ENCODE measurements around the gene TJAP1. TPM values are rescaled to one million over a fixed set of nuclear protein-coding genes. Genes with fewer than 3 reads are reported as not detected.

Gene TJAP1
- total and polyA plus RNA-seq, 2 donors (not counting 3 experiments of a cell fraction or from before 2014, with no cell fraction given): 28.4 to 31.8 TPM

DNA sequence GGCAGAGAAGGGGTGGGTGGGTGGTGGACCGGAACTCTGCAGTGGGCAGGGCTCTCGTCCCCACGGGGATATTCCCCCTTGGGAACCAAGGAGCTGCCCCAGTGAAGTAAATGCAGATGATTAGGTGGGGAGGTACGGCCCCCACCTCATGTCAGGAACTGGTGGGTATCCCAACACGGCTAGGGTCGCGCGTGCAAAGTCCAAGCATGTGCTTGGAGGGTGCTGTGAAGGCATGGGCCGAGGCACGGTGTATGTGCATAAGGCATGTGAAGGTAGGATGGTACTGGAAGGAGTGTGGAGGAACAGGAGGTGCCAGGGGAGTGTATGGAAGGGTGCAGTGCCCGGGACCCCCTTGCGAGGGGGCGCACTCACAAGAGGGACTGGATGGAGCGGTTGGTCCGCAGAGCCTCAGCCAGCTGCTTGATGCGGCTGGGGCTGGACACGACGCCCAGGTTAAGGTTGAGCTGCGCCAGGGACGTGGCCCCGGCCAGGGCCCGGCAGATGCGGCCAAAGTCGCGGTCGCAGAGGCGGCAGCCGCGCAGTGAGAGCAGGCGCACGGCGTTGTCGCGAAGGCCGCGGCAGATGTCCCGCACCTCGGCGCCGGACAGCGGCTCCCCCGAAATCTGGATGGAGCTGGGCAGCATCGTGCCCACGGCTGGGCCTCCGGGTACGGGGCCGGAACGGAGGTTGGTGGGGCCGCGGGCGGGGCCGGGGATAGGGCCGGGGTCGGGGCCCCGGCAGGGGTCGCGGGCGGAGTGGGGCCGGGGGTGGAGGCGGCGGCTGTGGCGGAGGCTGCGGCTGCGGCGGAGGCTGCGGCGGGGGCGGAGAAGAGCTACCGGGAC lies 32.0 kb downstream of the TJAP1 start:
- no peak for DNase-seq (ENCODE audit: low read depth, low spot score)
- Histone ChIP-seq H3K9me1 (replicated peaks; ENCODE audit: control insufficient read depth, extremely low read depth, insufficient read depth, low read length) (no peaks in the 10 kb centered on the region), H3K27ac (ENCODE audit: insufficient read depth, low read depth, low read length) (no peak overlapping the region), H2AFZ (ENCODE audit: low read depth, low read length) (peak overlapping the region; percentile 55), H3K36me3 (ENCODE audit: control insufficient read depth in 2 of 2, extremely low read depth in 1 of 2, insufficient read depth in 2 of 2, low read length in 2 of 2) (peaks cover 2 to 33% of the 10 kb centered on the region in 2 experiments), H3K9ac (replicated peaks; ENCODE audit: extremely low read depth, insufficient read depth, low read length) (no peak overlapping the region), H3K9me3 (replicated peaks; ENCODE audit: control insufficient read depth, insufficient read depth, low read length) (no peaks in the 10 kb centered on the region), H3K27me3 (ENCODE audit: control insufficient read depth in 2 of 2, insufficient read depth in 2 of 2, low read length in 2 of 2) (no peaks in the 10 kb centered on the region), H3K79me2 (ENCODE audit: control insufficient read depth, insufficient read depth, low read length) (peaks cover 2% of the 10 kb centered on the region), H3K4me3 (replicated peaks in 1 of 3; ENCODE audit: insufficient read depth in 1 of 3, low read depth in 1 of 3, low read length in 3 of 3) (peak overlapping the region in 2 of 3 experiments; percentile 44 to 54), H3K4me1 (ENCODE audit: control insufficient read depth, extremely low read depth, insufficient read depth, low read length) (peaks cover 7% of the 10 kb centered on the region), H3K4me2 (ENCODE audit: insufficient read depth, low read length) (peak overlapping the region; percentile 56), H4K20me1 (replicated peaks; ENCODE audit: control insufficient read depth, extremely low read depth, insufficient read depth, low read length) (no peaks in the 10 kb centered on the region)
- ChIA-PET POLR2A (interaction anchor here (0.6 to 1.0 kb wide), 3 partner anchors 17 to 288 kb away, joined by 3 to 4 read pairs (median 3); partner anchors contain the start of gene DLK2), CTCF (interaction anchor here (0.5 to 19.0 kb wide), 14 partner anchors 10 to 599 kb away, joined by 3 to 289 read pairs (median 4); partner anchors contain the start of genes DLK2, DNPH1 and ZNF318)
- no peak for FAIRE-seq
- TF ChIP-seq, protein P1, sequence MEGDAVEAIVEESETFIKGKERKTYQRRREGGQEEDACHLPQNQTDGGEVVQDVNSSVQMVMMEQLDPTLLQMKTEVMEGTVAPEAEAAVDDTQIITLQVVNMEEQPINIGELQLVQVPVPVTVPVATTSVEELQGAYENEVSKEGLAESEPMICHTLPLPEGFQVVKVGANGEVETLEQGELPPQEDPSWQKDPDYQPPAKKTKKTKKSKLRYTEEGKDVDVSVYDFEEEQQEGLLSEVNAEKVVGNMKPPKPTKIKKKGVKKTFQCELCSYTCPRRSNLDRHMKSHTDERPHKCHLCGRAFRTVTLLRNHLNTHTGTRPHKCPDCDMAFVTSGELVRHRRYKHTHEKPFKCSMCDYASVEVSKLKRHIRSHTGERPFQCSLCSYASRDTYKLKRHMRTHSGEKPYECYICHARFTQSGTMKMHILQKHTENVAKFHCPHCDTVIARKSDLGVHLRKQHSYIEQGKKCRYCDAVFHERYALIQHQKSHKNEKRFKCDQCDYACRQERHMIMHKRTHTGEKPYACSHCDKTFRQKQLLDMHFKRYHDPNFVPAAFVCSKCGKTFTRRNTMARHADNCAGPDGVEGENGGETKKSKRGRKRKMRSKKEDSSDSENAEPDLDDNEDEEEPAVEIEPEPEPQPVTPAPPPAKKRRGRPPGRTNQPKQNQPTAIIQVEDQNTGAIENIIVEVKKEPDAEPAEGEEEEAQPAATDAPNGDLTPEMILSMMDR (IDR thresholded peaks at IDR 0.05; ENCODE audit: extremely low read depth in 1 of 2, insufficient read depth in 1 of 2, low read depth in 1 of 2, low read length in 2 of 2): no peak
- TF ChIP-seq EZH2 (IDR thresholded peaks at IDR 0.05; ENCODE audit: borderline replicate concordance, low read depth, low read length, severe bottlenecking) (no peak), FOS (IDR thresholded peaks at IDR 0.05; ENCODE audit: borderline replicate concordance, insufficient read depth, low read length) (no peak), POLR2AphosphoS5 (IDR thresholded peaks at IDR 0.05; ENCODE audit: insufficient read depth, low read depth, low read length) (no peak), MYC (IDR thresholded peaks at IDR 0.05; ENCODE audit: low read depth, low read length) (no peak)
- TF ChIP-seq, protein P2, sequence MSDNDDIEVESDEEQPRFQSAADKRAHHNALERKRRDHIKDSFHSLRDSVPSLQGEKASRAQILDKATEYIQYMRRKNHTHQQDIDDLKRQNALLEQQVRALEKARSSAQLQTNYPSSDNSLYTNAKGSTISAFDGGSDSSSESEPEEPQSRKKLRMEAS (IDR thresholded peaks at IDR 0.05; ENCODE audit: insufficient read depth, insufficient read length): no peak
- no TSS peak for BruUV-seq (replicated peaks)
- intact Hi-C loops (cut with micrococcal nuclease): loop anchor here (10.0 kb wide), 1 partner anchor 605 kb away; no protein-coding TSS in a partner anchor
- dilution Hi-C loops (cut with MboI; ENCODE audit: extremely low pct_ligation_motif_present, low sequenced_read_pairs): no loop called here
